ENCODE data around the gene UBE2E1. TPM values are rescaled to one million over a fixed set of nuclear protein-coding genes. Genes with fewer than 3 reads are reported as not detected.
"Not testable (repeated sequence)": the region's sequence is repeated elsewhere in the genome, so short reads cannot be mapped to it uniquely, and the experiment has no call there.

The UBE2E1 gene
- total RNA-seq, 1 experiment from 2014 or later = 102 TPM

DNA sequence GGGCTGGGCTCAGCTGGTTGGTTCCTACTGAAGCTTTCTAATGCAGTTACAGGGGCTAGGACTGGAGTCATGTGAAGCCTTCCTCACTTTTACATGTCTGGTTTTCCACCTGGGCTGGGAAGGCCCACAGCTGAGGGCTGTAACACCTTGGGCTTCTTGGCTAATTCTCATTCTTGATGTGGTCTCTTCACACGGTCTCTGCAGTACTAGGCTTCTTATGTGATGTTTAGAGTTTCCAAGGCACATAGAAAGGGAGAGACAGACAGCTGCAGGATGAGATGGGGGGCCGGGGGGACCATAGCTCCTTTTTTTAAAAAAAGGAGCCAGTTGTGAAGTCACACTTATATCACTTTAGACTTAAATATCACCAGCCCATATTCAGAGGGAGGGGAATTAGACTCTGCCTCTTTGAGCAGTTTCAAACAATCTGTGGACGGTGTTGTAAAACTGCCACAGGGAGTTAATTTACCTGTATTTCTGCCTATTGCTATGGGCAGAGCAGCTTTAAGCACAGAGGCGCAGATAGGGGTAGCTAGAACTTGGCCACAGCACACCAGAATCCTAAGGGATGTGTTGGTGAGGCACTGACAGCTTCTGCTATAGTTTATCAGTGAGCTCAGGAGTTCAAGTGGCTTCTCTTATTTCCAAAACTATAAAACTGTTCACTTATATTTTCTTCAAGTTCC is 64.4 kb downstream of the UBE2E1 start:
- H3F3A ChIP-seq (ENCODE audit: insufficient read depth, low read depth) = peaks cover 26% of the 10 kb centered on the region
- intact Hi-C loops (cut with micrococcal nuclease; ENCODE audit: unreplicated experiment) = no loop called here
- no peaks in the 10 kb centered on the region; the same call in 1 of the 2 replicates for H3K36me3 ChIP-seq (ENCODE audit: low read depth)
- no peak overlapping the region for H3K4me2 ChIP-seq
- no peaks in the 10 kb centered on the region for H3K9me3 ChIP-seq (ENCODE audit: insufficient read depth, low read depth)
- no peak for DNase-seq
- peaks cover 74% of the 10 kb centered on the region for H3K79me2 ChIP-seq (ENCODE audit: low read depth)
- no peak overlapping the region for H2AFZ ChIP-seq
- ChIA-PET CTCF (no interaction called here), POLR2A (ENCODE audit: unreplicated experiment) (interaction anchor here (0.6 kb wide), 1 partner anchor 666 kb away, joined by 3 read pairs; no protein-coding TSS in a partner anchor)
- BruUV-seq (replicated peaks) = no TSS peak
- H3K27me3 ChIP-seq (ENCODE audit: insufficient read depth, low read depth) = no peaks in the 10 kb centered on the region
- H4K20me1 ChIP-seq (ENCODE audit: insufficient read depth) = peaks cover 54% of the 10 kb centered on the region
- H3K4me1 ChIP-seq (replicated peaks; ENCODE audit: insufficient read depth) = peaks cover 39% of the 10 kb centered on the region
- no peak overlapping the region for H3K4me3 ChIP-seq
- H3K27ac ChIP-seq = no peak overlapping the region
- TF ChIP-seq, protein P1, sequence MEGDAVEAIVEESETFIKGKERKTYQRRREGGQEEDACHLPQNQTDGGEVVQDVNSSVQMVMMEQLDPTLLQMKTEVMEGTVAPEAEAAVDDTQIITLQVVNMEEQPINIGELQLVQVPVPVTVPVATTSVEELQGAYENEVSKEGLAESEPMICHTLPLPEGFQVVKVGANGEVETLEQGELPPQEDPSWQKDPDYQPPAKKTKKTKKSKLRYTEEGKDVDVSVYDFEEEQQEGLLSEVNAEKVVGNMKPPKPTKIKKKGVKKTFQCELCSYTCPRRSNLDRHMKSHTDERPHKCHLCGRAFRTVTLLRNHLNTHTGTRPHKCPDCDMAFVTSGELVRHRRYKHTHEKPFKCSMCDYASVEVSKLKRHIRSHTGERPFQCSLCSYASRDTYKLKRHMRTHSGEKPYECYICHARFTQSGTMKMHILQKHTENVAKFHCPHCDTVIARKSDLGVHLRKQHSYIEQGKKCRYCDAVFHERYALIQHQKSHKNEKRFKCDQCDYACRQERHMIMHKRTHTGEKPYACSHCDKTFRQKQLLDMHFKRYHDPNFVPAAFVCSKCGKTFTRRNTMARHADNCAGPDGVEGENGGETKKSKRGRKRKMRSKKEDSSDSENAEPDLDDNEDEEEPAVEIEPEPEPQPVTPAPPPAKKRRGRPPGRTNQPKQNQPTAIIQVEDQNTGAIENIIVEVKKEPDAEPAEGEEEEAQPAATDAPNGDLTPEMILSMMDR (conservative IDR thresholded peaks at IDR 0.05) = no peak
- no peak for TF ChIP-seq EZH2 (IDR thresholded peaks at IDR 0.05; ENCODE audit: low read depth)
- H3K9me2 ChIP-seq (ENCODE audit: insufficient read depth) = no peaks in the 10 kb centered on the region

DNA sequence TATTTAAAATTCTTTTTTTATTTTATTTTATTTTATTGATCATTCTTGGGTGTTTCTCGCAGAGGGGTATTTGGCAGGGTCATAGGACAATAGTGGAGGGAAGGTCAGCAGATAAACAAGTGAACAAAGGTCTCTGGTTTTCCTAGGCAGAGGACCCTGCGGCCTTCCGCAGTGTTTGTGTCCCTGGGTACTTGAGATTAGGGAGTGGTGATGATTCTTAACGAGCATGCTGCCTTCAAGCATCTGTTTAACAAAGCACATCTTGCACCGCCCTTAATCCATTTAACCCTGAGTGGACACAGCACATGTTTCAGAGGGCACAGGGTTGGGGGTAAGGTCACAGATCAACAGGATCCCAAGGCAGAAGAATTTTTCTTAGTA is 64.9 kb downstream of the UBE2E1 start:
- DNase-seq; intact Hi-C loops (cut with micrococcal nuclease; ENCODE audit: unreplicated experiment); H3K9me2 ChIP-seq (ENCODE audit: insufficient read depth); BruUV-seq (replicated peaks); H3K9me3 ChIP-seq (ENCODE audit: insufficient read depth, low read depth); CTCF ChIA-PET; H3K27ac ChIP-seq; H2AFZ ChIP-seq; H3K4me2 ChIP-seq; H3K36me3 ChIP-seq (ENCODE audit: low read depth); H3K4me3 ChIP-seq; H3K27me3 ChIP-seq (ENCODE audit: insufficient read depth, low read depth); POLR2A ChIA-PET (ENCODE audit: unreplicated experiment): not testable (repeated sequence)
- Histone ChIP-seq H3K4me1 (replicated peaks; ENCODE audit: insufficient read depth) (peaks cover 38% of the 10 kb centered on the region), H3K79me2 (ENCODE audit: low read depth) (peaks cover 74% of the 10 kb centered on the region), H3F3A (ENCODE audit: insufficient read depth, low read depth) (peaks cover 21% of the 10 kb centered on the region), H4K20me1 (ENCODE audit: insufficient read depth) (peaks cover 54% of the 10 kb centered on the region)

DNA sequence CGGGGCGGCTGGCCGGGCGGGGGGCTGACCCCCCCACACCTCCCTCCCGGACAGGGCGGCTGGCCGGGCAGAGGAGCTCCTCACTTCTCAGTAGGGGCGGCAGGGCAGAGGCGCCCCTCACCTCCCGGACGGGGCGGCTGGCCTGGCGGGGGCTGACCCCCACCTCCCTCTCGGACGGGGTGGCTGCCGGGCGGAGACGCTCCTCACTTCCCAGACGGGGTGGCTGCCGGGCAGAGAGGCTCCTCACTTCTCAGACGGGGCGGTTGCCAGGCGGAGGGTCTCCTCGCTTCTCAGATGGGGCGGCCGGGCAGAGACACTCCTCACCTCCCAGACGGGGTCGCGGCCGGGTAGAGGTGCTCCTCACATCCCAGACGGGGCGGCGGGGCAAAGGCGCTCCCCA is 65.6 kb downstream of the UBE2E1 start:
- H3K27ac ChIP-seq; H3K9me2 ChIP-seq (ENCODE audit: insufficient read depth); DNase-seq; H3K9me3 ChIP-seq (ENCODE audit: insufficient read depth, low read depth); H3K4me2 ChIP-seq; intact Hi-C loops (cut with micrococcal nuclease; ENCODE audit: unreplicated experiment); H3K27me3 ChIP-seq (ENCODE audit: insufficient read depth, low read depth); POLR2A ChIA-PET (ENCODE audit: unreplicated experiment); H2AFZ ChIP-seq; CTCF ChIA-PET; H3K36me3 ChIP-seq (ENCODE audit: low read depth); BruUV-seq (replicated peaks); H3K4me3 ChIP-seq: not testable (repeated sequence)
- Histone ChIP-seq H3K4me1 (replicated peaks; ENCODE audit: insufficient read depth) (peaks cover 38% of the 10 kb centered on the region), H3F3A (ENCODE audit: insufficient read depth, low read depth) (peaks cover 17% of the 10 kb centered on the region), H4K20me1 (ENCODE audit: insufficient read depth) (peaks cover 54% of the 10 kb centered on the region), H3K79me2 (ENCODE audit: low read depth) (peaks cover 74% of the 10 kb centered on the region)

DNA sequence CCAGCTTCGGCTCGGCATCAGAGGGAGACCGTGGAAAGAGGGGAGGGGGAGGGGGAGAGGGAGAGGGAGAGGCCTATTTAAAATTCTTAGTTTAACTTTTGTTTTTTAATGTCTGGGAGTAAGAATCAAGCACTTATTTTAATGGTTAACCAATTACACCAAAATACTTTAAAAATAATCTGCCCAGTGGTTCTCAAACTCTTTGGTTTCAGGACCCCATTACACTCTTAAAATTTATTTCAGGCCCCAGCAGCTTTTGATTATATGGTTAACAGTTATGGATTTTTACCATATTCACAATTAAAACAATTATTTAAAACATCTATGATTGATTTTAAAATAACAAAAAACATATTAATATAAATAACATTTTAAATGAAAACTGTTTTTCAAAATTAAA is 66.6 kb downstream of the UBE2E1 start:
- no peak overlapping the region for H2AFZ ChIP-seq
- H3K27me3 ChIP-seq (ENCODE audit: insufficient read depth, low read depth) = no peaks in the 10 kb centered on the region
- peaks cover 43% of the 10 kb centered on the region for H3K4me1 ChIP-seq (replicated peaks; ENCODE audit: insufficient read depth)
- BruUV-seq (replicated peaks) = no TSS peak
- ChIA-PET POLR2A (ENCODE audit: unreplicated experiment) (no interaction called here), CTCF (no interaction called here)
- H3F3A ChIP-seq (ENCODE audit: insufficient read depth, low read depth) = peaks cover 24% of the 10 kb centered on the region; the same call in 1 of the 2 replicates
- no peaks in the 10 kb centered on the region; the same call in 1 of the 2 replicates for H3K36me3 ChIP-seq (ENCODE audit: low read depth)
- H3K4me3 ChIP-seq = no peak overlapping the region
- DNase-seq = no peak
- intact Hi-C loops (cut with micrococcal nuclease; ENCODE audit: unreplicated experiment) = no loop called here
- H3K27ac ChIP-seq = no peak overlapping the region
- peaks cover 73% of the 10 kb centered on the region for H3K79me2 ChIP-seq (ENCODE audit: low read depth)
- TF ChIP-seq EZH2 (IDR thresholded peaks at IDR 0.05; ENCODE audit: low read depth) = no peak
- TF ChIP-seq, protein P1 (conservative IDR thresholded peaks at IDR 0.05) = no peak
- H3K9me3 ChIP-seq (ENCODE audit: insufficient read depth, low read depth) = no peaks in the 10 kb centered on the region
- H3K4me2 ChIP-seq = no peak overlapping the region
- H3K9me2 ChIP-seq (ENCODE audit: insufficient read depth) = no peaks in the 10 kb centered on the region
- peaks cover 54% of the 10 kb centered on the region for H4K20me1 ChIP-seq (ENCODE audit: insufficient read depth)

All from PC-9 (cell line).